Right atrium auricular region (tissue), 2 donors: ENCODE measurements around the gene TENT5A. TPM values are rescaled to one million over a fixed set of nuclear protein-coding genes. Genes with fewer than 3 reads are reported as not detected.

ENCODE experiments used
- DNase-seq: peaks from one replicate; pipeline ENCODE4 v3.0.0-alpha.2; 2019; ENCODE audit warnings: low spot score
- H3K27ac ChIP-seq, 2 donors: fragments of 200-600 bp; sonication (generic); 1 replicate in 1 of 2; 2 replicates in 1 of 2; pipeline ENCODE4 v1.5.1; 2016 to 2019
- H3K27me3 ChIP-seq, 2 donors: fragments of 200-600 bp; sonication (generic); one replicate each; pipeline versions ENCODE4 v1.5.1 to v1.6.0; 2017 to 2019
- H3K36me3 ChIP-seq: fragments of 200-600 bp; sonication (generic); one replicate; pipeline ENCODE4 v1.5.1; 2016
- H3K4me1 ChIP-seq, 2 donors: fragments of 200-600 bp; sonication (generic); one replicate each; pipeline versions ENCODE4 v1.5.1 to v1.6.0; 2017 to 2019
- H3K4me3 ChIP-seq, 2 donors: fragments of 200-600 bp; sonication (generic); 1 replicate in 1 of 2; 2 replicates in 1 of 2; pipeline ENCODE4 v1.5.1; 2017 to 2019; ENCODE audit warnings: mild to moderate bottlenecking in 1 of 2, moderate library complexity in 1 of 2
- H3K9me3 ChIP-seq, 2 donors: fragments of 200-600 bp; sonication (generic); one replicate each; pipeline ENCODE4 v1.5.1; 2019
- CTCF ChIP-seq, 2 donors: fragments of 200-600 bp; sonication (generic); IDR thresholded peaks; one replicate each; pipeline ENCODE4 v1.5.1; 2019; ENCODE audit warnings: antibody characterized with exemption in 2 of 2
- total RNA-seq, 2 donors: library from RNA; depleted of rRNA; stranded (reverse); fragments of >200 nt; gene quantifications; one replicate each; pipeline ENCODE4 v1.1.0, GENCODE V29; 2016

TENT5A gene
- total RNA-seq, 2 donors from 2014 or later: 21.1 to 22.0 TPM

- DNase-seq: no peak
- Histone ChIP-seq H3K36me3 (no peaks in the 10 kb centered on the region), H3K4me3 (no peak overlapping the region), H3K27ac (peak overlapping the region in 1 of 2 donors; percentile 20), H3K9me3 (no peaks in the 10 kb centered on the region), H3K27me3 (no peaks in the 10 kb centered on the region), H3K4me1 (peaks cover 0 to 13% of the 10 kb centered on the region in 2 donors)
- TF ChIP-seq CTCF (IDR thresholded peaks at IDR 0.05): no peak
Measured at GRCh38 chr6:81697559-81697958, 54.9 kb downstream of the TENT5A start.

- no peaks in the 10 kb centered on the region for H3K27me3 ChIP-seq
- no peak for TF ChIP-seq CTCF (IDR thresholded peaks at IDR 0.05)
- H3K9me3 ChIP-seq: no peaks in the 10 kb centered on the region
- DNase-seq: no peak
- H3K27ac ChIP-seq: no peak overlapping the region
- peaks cover 0 to 13% of the 10 kb centered on the region in 2 donors for H3K4me1 ChIP-seq
- no peaks in the 10 kb centered on the region for H3K36me3 ChIP-seq
- H3K4me3 ChIP-seq: no peak overlapping the region
Measured at GRCh38 chr6:81696524-81696923, 56.0 kb downstream of the TENT5A start.
